Measurements from ENCODE around the gene MYO15B.
"Not testable (repeated sequence)": the region's sequence is repeated elsewhere in the genome, so short reads cannot be mapped to it uniquely, and the experiment has no call there.

The MYO15B gene

DNA sequence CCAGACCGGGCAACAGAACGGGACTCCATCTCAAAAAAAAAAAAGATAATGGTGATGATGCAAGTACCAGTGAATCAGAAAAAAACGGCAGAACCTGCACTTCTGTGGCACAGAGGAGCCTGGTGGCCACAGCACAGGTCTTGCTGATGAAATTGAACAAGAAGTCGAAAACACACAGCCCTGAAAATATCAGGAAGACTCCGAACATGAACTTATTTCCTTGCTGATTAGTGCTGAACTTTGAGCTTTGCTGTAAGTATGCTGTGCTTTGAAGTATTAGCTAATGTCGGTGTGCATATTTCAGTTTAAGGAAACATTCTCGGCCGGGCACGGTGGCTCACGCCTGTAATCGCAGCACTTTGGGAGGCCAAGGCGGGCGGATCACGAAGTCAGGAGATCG lies 10.9 kb upstream of the MYO15B start:
- no peak for DNase-seq

DNA sequence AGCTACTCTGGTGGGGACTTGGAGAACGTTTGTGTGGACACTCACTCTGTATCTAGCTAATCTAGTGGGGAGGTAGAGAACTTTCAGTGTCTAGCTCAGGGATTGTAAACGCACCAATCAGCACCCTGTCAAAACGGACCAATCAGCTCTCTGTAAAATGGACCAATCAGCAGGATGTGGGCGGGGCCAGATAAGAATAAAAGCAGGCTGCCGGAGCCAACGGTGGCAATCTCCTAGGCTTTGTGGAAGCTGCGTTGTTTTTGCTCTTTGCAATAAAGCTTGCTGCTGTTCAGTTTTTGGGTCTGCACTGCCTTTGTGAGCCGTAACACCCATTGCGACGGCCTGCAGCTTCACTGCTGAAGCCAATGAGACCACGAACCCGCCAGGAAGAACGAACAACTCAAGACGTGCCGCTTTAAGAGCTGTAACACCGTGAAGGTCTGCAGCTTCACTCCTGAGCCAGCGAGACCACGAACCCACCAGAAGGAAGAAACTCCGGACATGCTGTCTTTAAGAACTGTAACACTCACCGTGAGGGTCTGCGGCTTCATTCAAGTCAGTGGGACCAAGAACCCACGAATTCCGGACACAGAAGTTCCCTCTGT lies 6.4 kb upstream of the MYO15B start:
- not testable (repeated sequence) for DNase-seq

DNA sequence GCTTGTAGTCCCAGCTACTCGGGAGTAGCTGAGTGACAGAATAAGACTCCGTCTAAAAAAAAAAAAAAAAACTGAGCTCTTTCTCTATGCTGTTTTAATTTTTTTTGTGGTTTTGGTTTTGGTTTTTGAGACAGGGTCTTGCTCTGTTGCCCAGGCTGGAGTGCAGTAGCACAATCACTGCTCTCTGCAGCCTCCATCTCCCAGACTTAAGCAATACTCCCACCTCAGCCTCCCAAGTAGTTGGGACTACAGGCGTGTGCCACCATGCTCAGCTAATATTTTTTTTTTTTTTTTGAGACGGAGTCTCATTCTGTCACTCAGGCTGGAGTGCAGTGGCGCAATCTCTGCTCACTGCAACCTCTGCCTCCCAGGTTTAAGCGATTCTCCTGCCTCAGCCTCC lies 4.4 kb upstream of the MYO15B start:
- not testable (repeated sequence) for DNase-seq

DNA sequence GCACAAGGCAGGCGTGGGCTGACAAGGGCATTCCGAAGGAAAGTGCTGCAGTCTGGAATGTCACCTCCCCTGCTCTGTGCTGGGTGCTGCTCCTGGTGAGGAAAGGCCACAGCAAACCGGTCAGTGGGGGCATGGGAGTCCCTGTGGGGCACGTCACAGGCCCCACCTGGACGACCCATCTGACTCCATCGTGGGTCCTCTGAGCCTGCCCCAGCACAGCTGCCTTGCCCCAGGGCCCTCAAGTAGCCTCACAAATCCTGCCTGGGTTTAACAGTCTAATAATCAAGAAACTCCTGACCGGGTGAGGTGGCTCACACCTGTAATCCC lies 2.8 kb upstream of the MYO15B start:
- DNase-seq = no peak

DNA sequence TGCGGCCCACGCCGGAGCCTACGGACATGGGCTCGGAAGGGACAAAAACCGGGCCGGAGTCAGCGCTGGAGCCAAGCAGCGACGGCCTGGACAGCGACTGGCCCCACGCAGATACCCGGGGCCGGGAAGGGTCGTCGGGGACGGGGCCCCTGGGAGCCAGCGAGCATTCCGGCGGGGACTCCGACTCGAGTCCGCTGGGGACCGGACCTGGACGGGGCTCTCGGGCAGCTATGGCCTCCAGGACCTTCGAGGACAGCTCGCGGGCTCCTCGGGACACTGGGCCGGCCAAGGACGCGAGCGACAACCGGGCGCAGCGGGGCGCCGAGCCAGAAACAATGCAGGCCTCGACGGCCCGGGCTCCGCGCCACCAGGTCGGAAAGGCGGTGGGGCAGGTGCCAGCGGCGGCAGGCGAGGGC lies 1.0 kb downstream of the MYO15B start:
- DNase-seq = no peak

DNA sequence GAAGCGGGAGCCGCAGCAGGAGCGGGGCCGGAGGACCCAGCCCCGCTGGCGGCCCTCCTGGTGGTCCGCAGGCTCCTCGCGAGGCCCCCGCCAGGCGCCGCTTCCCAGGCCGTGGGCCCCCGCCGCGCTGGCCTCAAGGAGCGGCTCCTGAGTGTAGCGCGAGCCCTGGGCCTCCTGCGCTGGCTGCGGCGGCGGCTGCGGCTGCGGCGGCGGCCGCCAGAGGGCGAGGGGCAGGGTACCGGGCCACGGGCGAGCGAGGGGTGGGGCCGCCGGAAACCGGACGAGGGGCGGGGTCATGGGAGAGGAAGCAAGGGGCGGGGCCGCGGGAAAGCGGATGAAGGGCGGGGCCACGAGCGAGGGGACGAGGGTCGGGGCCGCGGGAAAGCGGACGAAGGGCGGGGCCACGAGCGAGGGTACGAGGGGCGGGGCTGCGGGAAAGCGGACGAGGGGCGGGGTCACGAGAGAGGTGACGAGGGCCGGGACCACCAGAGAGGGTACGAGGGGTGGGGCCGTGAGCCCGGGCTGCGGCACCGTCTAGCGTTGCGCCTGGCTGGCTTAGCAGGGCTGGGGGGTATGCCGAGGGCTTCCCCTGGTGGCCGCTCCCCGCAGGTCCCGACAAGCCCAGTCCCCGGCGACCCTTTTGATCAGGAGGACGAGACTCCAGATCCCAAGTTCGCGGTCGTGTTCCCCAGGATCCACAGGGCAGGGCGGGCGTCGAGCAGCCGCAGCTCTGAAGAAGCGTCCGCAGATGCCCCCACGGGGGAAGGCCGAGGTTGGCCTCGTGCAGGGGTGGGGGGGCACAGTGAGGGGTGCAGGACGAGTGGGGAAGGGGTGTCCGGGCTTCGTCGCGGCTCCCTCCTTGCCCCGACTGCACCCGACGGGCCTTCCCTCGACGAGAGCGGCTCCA lies 1.7 kb downstream of the MYO15B start:
- DNase-seq = peak; percentile 37

DNA sequence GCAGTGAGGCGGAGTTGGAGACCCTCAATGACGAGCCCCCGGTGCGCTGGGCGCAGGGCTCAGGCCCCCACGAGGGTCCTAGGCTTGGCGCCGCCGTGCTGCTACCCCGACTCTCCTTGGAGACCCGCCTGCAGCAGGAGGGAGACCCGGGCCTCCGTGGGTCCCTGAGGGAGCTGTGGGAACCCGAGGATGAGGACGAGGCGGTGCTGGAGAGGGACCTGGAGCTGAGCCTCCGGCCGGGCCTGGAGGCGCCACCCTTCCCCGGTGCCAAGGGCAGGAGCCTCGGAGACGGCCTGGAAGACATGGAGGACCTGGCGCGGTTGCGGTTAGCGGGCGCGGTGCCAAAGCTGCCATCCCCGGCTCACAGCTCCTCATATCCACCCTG lies 2.3 kb downstream of the MYO15B start:
- DNase-seq = no peak

DNA sequence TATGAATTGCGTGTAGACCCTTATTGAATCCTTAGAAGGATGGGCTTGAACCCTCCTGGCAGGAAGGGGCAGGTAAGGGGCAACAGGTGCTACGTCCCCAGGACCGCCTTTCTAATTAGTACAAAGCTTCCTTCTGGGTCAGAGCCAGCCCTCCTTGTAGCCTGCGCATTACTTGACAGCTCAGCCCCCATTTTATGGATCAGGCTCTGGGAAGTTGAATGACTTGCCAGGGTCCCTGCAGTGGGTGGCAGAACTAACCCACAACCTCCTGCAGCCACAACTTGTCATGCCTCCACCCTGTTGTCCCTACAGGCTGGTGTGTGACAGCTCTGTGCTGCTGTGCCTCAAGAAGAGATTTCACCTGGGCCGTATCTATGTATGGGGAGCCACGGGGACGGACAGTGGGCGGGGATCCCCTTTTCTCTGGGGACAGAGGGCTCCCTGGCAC lies 2.7 kb downstream of the MYO15B start:
- no peak for DNase-seq

DNA sequence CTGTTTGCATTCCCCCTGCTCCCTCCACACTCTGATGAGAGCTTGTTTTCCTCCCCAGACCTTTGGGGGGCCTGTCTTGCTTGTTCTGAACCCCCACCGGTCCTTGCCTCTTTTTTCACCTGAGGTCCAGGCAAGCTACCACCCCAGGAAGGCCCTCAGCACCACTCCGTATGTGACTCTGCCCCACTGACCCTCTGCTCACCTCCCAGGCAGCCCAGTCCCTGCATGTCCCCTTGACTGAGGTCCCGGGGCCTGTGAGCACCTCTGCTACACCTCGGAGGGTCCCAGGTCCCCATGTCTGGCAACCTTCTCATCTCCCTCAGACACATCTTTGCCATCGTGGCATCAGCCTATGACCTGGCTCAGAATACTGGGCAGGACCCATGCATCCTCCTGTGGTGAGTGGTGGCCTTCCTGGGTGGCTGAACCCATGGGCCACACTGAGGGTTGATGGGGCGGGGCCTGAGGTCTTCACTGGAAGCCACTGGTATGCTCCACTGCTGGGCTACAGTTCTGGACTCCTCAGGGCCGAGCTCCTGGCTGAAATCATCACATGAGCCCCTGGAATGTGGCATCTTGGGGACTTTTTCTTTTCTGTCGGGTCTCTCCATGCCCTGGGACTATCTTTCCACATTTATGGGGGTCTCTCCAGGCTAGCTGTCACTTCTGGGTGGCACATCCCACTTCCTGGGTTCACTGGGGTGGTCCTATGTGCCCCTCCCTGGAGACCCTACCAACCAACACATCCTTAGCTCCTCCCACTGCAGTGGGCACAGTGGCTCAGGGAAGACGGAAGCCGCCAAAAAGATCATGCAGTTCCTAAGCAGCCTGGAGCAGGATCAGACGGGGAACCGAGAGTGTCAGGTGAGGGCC lies 3.5 kb downstream of the MYO15B start:
- DNase-seq = no peak

DNA sequence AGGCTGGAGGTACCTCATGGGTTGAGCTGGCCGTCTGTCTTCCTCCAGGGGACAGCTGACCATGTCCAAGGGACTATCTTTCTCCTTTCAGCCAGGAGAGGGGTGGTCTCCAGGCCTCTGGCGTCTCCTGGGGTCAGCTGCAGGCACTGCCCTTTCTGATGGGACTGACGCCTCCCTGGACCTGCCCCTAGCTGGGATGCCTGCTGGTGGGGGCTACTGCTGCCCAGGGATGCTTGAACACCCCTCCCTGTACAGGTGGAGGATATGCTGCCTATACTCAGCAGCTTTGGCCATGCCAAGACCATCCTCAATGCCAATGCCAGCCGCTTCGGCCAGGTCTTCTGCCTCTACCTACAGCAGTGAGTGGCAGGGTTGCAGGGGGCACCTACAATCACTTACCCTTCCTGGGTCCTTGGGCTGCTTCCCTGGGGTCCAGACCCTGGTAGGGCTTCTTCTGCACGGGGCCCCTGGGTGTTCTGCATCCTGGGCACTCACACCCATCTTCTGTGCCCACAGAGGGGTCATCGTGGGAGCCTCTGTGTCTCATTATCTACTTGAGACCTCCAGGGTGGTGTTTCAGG lies 4.2 kb downstream of the MYO15B start:
- DNase-seq = no peak

DNA sequence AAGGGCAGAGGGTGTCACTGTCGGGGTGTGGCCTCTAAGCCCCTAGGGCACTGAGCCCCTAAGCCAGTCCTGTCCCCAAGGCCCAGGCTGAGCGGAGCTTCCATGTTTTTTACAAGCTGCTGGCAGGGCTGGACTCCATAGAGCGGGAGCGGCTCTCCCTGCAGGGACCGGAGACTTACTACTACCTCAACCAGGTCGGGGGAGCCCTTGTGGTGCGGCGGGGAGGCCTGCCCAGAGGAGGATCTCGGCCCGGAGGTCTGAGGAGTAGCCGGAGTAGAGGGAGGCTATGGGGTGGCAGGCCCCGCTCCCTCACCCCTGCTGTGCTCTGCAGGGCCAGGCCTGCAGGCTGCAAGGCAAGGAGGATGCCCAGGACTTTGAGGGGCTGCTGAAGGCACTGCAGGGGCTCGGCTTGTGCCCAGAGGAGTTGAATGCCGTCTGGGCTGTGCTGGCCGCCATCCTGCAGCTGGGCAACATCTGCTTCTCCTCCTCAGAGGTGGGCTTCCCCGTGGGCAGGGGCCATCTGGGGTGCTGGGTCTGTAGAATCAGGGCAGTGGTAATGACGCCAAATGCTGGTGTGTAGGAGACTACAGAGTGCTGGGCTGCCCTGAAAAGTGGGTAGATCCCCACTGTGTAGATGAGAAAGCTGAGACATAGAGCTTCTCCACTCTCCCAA lies 4.9 kb downstream of the MYO15B start:
- no peak for DNase-seq

DNA sequence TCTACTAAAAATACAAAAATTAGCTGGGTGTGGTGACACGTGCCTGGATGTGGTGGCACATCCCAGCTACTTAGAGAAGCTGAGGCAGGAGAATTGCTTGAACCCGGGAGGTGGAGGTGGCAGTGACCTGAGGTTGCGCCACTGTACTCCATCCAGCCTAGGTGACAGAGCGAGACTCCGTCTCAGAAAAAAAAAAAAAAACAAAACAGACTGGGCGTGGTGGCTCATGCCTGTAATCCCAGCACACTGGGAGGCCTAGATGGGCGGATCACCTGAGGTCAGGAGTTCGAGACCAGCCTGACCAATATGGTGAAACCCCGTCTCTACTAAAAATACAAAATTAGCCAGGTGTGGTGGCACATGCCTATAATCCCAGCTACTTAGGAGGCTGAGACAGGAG lies 5.8 kb downstream of the MYO15B start:
- DNase-seq = not testable (repeated sequence)

DNA sequence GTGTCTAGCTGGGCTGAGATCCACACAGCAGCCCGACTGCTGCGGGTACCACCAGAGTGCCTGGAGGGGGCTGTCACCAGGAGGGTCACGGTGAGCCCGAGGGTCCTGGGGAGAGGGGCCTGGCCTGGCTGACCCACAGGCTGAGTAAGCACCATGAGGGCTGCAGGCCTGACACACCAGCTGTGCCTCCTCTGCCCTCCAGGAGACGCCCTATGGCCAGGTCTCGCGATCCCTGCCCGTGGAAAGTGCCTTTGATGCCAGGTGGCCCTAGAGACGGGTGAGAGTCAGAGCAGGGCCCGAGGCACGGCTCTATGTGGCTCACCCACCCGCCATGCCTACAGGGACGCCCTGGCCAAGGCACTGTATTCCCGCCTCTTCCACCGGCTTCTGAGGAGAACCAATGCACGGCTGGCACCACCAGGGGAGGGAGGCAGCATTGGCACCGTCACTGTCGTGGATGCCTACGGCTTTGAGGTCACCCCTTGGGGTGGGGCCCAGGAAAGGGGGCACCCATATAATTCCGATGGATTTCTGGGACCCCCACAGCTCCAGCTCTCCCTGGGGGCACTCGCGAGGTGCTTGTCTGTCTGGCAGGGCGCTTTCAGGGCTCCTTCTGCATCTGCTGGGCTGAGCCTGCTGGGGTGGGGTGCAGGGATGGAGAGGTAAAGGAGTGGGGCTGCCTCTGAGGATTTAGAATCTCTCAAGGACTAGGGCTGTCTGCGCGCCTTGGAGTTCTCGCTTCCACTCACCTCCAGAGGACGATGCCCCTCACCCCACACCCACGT lies 7.1 kb downstream of the MYO15B start:
- no peak for DNase-seq

DNA sequence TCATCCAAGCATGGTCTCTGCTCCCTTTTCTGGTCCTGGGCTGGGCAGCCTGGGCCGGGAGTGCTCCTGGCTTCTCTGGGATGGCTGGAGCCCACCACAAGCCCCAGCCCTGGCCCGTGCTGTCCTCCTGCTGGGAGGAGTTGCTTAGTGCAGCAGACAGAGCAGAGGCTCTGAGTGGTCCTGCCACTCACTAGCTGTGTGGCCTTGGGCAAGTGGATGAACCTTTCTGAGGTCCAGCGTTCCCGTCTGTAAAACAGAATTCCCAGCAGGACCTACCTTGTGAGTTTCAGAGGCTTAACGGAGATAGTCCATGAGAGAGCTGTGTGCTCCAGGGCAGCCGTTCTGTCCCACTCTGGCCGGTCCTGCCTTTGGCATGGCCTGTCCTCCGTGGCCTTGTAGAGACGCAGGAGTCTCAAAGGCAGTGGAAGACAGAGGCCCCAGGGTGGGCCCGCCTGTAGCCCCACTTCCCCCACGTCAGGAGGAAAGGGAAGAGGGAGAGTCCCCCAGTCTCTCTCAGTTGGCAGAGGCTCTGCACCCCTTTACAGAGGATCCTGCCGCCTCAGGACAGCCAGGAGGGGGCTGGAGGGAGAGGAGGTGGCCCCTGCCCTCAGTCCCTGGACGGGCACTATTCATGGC lies 7.8 kb downstream of the MYO15B start:
- DNase-seq = no peak

DNA sequence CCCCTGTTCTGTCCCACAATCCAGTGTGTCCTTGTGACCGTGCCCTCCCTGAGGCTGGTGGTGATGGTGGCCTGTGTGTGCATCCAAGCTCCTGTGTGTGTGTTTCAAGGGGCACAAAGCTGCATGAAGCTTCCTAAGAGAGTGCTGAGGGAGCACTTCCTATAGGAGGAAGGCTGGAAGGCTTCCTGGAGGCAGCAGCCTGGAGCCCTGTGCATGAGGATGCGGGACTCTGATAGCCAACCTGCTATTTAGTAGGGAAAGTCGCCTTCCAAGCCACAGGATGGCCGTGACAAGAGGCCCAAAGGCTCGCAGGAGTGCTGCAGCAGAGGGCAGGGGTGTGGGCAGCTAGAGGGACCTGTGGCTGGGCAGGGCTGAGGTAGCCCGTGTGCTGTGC lies 8.3 kb downstream of the MYO15B start:
- no peak for DNase-seq

DNA sequence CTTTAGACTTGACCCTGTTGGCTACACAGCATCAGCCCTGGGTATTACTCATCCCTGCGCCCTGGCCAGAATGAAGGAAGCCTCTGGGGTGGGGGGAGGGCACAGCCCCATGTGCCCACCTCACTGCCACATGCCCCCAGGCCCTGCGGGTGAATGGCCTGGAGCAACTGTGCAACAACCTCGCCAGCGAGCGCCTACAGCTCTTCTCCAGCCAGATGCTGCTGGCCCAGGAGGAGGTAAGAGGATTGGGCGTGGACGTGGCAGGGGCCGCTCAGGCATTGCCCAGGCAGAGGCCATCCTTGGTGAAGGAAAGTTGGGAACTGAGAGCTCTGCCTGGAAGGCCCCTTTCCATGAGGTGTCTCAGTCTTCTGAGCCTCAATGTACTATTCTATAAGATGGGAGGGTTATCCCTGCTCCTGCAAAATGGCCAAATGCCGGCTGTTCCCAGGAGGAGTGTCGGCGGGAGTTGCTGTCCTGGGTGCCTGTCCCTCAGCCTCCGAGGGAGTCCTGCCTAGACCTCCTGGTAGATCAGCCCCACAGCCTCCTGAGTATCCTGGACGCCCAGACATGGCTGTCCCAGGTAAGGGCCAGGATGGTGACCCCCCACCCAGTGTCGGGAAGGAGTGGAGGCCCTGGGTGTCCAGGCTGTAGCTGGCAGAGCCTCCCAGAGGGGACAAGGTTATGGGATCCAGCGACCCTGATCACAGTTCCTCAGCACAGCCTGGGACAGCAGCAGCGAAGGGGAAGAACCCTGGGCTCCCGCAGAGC lies 8.9 kb downstream of the MYO15B start:
- DNase-seq = no peak

DNA sequence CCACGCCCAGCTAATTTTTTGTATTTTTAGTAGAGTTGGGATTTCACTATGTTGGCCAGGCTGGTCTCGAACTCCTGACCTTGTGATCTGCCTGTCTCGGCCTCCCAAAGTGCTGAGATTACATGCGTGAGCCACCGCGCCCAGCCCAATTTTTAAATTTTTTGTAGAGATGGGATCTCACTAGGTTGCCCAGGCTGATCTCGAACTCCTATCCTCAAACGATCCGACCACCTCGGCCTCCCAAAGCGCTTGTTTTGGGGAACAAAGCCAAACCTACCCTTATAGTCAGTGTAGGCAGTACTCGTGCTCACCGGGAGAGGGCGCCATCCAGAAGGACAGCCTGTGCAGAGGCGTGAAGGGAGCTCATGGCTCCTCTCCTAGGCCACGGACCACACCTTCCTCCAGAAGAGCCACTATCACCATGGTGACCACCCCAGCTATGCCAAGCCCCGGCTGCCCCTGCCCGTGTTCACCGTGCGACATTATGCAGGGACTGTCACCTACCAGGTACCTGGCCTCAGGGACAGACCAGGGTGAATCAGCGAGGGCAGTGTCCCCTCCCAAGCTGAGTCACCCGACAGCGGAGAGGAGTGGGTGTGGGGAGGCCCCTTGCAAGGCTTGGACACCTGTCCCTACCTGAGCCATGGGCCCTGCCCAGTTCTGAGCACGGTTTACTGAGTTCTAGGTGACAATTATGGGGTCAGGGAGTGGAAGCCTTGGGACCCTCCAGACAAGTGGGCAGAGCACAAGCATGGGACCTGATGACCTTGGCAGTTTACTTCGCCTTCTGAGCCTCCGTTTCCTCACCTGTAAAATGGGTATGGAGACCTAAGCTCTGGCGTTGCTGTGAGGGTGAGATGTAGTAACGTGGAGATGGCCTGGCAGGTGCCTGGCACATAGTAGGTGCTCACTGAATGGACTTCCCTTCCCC lies 13.7 kb downstream of the MYO15B start:
- DNase-seq = no peak

DNA sequence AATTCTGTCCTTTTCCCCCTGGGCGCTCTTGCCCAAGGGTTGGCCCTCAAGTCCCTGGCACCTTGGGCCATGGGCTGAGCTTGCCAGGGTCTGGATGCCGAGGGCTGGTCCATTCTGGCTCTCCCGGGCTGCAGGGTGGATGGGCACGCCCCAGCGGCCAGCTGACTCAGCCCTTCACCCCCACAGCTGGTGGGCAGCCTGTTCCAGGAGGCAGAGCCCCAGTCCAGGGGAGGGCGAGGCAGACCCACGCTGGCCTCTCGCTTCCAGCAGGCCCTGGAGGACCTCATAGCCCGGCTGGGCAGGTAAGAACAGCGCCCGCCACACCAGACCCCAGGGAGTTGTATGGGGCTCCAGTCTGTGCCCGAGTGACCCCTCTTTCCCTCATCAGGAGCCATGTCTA lies 15.0 kb downstream of the MYO15B start:
- no peak for DNase-seq

DNA sequence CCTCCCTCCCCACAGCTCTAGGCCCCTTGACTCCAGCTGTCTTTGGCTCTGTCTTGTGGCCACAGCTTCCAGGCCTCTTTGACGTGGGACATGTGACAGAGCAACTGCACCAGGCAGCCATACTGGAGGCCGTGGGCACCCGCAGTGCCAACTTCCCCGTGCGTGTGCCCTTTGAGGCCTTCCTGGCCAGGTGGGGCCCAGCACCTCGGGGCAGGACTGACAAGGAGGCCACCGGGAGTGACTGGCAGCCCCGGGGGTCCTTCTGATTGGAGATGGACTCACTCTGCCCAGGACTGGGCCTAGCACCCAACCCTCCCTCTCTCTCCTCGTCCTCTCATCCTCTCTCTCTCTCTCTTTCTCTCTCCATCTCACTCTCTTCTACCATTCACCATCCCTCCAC lies 15.5 kb downstream of the MYO15B start:
- no peak for DNase-seq

Data from kidney glomerular epithelial cell (primary cell).